ENCODE data around the gene ATP8B4. TPM values are rescaled to one million over a fixed set of nuclear protein-coding genes. Genes with fewer than 3 reads are reported as not detected.

Gene ATP8B4
- total and polyA plus RNA-seq, 7 donors: 1.2 to 11.1 (median 4.9) TPM

GRCh38 chr15:49857496-49858475 lies 261.2 kb downstream of the ATP8B4 start:
- Histone ChIP-seq H3K4me1 (peaks cover 0 to 12% (median 0%) of the 10 kb centered on the region in 4 donors), H3K4me3 (no peak overlapping the region), H3K27ac (peak overlapping the region in 1 of 4 donors; percentile 45), H3K27me3 (no peaks in the 10 kb centered on the region), H3K36me3 (no peaks in the 10 kb centered on the region), H3K9me3 (no peaks in the 10 kb centered on the region)
- intact Hi-C loops (cut with DNase I): no loop called here
- TF ChIP-seq POLR2A (IDR thresholded peaks at IDR 0.05) (no peak), POLR2AphosphoS5 (IDR thresholded peaks at IDR 0.05) (no peak), CTCF (IDR thresholded peaks at IDR 0.05) (no peak), EP300 (IDR thresholded peaks at IDR 0.05) (no peak)
- no peak for DNase-seq
- WGBS, 2 donors: 84 to 86% methylated on average over 4 of the region's 4 CpGs

GRCh38 chr15:49855917-49856637 lies 263.0 kb downstream of the ATP8B4 start:
- Histone ChIP-seq H3K4me1 (peaks cover 0 to 12% (median 0%) of the 10 kb centered on the region in 4 donors), H3K36me3 (no peaks in the 10 kb centered on the region), H3K27ac (peak overlapping the region; percentile 19 to 45 (median 32)), H3K27me3 (no peaks in the 10 kb centered on the region), H3K9me3 (no peaks in the 10 kb centered on the region), H3K4me3 (no peak overlapping the region)
- no peak for DNase-seq
- 62 to 72% methylated on average over 4 of the region's 4 CpGs for WGBS, 2 donors
- intact Hi-C loops (cut with DNase I): no loop called here
- no peak for TF ChIP-seq POLR2A (IDR thresholded peaks at IDR 0.05)
- no peak for TF ChIP-seq CTCF (IDR thresholded peaks at IDR 0.05)
- TF ChIP-seq EP300 (IDR thresholded peaks at IDR 0.05): peak in 1 of 4 donors; percentile 10
- TF ChIP-seq POLR2AphosphoS5 (IDR thresholded peaks at IDR 0.05): peak in 2 of 4 donors; percentile 42 to 72

DNA sequence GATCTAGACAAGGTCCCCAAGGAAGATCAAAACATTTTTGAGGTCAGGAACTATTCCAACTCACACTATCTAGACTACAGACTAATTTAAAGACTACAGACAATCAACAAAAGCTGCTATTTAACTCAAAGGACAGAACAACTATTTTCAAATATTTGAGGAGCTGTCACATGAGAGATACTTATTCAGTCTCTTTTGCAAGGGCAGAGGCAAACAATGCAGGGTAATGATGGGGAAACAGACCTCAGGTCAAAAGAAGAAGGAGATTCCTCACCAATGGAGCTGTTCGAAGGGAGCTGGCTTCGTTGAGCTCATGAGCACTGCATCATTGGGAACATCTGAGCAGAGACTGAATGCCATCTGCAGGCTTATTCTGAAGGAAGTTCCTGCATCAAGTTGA lies 266.3 kb downstream of the ATP8B4 start:
- no peaks in the 10 kb centered on the region for H3K36me3 ChIP-seq
- 71 to 91% methylated on average over 2 of the region's 2 CpGs for WGBS, 2 donors
- H3K4me1 ChIP-seq: peaks cover 0 to 26% (median 10%) of the 10 kb centered on the region in 4 donors
- DNase-seq: no peak
- no peaks in the 10 kb centered on the region for H3K27me3 ChIP-seq
- H3K9me3 ChIP-seq: no peaks in the 10 kb centered on the region
- intact Hi-C loops (cut with DNase I): no loop called here
- H3K27ac ChIP-seq: no peak overlapping the region
- no peak overlapping the region for H3K4me3 ChIP-seq
- TF ChIP-seq CTCF (IDR thresholded peaks at IDR 0.05): no peak
- no peak for TF ChIP-seq POLR2A (IDR thresholded peaks at IDR 0.05)
- TF ChIP-seq EP300 (IDR thresholded peaks at IDR 0.05): no peak
- no peak for TF ChIP-seq POLR2AphosphoS5 (IDR thresholded peaks at IDR 0.05)

DNA sequence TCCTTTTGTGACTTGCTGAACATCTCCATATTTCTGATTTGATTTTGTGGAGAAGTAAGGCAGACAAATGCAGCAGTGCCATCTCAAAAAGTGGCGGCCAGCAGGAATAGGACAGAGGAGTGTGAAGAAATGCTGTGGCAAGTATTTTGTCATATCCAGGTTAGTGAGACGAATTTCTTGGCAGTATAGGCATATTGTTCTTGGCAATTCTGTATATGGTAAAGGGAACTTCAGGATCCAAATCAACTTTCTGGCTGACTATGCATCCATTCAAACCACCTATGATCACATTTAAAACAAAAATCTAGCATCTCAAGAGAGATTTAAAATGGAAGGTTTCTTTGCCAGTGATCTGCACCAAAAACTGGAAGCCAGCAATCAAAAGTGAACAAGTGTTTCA lies 270.2 kb downstream of the ATP8B4 start:
- TF ChIP-seq EP300 (IDR thresholded peaks at IDR 0.05) (no peak), POLR2A (IDR thresholded peaks at IDR 0.05) (no peak), POLR2AphosphoS5 (IDR thresholded peaks at IDR 0.05) (no peak), CTCF (IDR thresholded peaks at IDR 0.05) (no peak)
- Histone ChIP-seq H3K27ac (peak overlapping the region in 2 of 4 donors; percentile 20 to 45), H3K4me1 (peaks cover 0 to 20% (median 14%) of the 10 kb centered on the region in 4 donors), H3K27me3 (no peaks in the 10 kb centered on the region), H3K36me3 (no peaks in the 10 kb centered on the region), H3K9me3 (no peaks in the 10 kb centered on the region), H3K4me3 (no peak overlapping the region)
- 83 to 93% methylated on average over 2 of the region's 2 CpGs for WGBS, 2 donors
- intact Hi-C loops (cut with DNase I): no loop called here
- no peak for DNase-seq

Measured in sigmoid colon (tissue), 7 donors.